Stimulated activated CD4-positive, alpha-beta T cell treated with anti-CD3 and anti-CD28 coated beads, Interleukin-1b, Interleukin-23, amount 100 ng/mL, for 24 hours (primary cell): ENCODE results near the gene SSC4D.
"Not testable (repeated sequence)": the region's sequence is repeated elsewhere in the genome, so short reads cannot be mapped to it uniquely, and the experiment has no call there.

Experiments
- DNase-seq, 4 experiments: peaks; one replicate each; pipeline ENCODE4 v3.0.0-alpha.2; 2020; ENCODE audit warnings: low read depth in 4 of 4, low spot score in 1 of 4

Gene SSC4D

DNA sequence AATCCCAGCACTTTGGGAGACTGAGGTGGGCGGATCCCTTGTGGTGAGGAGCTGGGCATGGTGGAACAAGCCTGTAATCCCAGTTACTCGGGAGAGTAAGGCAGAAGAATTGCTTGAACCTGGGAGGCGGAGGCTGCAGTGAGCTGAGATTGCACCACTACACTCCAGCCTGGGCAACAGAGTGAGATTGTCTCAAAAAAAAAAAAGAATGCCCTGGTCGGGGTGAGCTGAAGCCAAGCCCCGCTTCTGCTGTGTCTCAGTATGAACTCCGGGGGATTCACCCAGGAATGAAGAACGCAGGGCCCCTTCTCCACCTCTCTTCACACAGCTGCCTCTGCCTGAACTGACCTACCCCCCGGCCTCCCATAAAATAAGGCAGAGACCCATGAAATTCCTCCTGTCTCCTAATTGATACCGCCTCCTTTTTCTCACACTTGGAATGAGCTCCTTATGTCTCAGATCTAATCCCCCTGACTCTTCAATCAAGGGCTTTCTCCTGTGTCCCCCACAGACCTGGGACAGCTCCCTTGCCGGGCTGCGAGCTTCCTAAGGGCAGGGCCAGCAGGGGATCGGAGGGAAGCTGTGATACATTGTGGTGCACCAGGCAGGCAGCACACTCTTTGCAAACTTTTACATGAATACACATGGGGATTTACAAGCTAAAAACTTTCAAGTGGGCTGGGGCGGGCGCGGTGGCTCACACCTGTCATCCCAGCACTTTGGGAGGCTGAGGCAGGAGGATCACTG, 14.3 kb upstream of the SSC4D start:
- no peak for DNase-seq

DNA sequence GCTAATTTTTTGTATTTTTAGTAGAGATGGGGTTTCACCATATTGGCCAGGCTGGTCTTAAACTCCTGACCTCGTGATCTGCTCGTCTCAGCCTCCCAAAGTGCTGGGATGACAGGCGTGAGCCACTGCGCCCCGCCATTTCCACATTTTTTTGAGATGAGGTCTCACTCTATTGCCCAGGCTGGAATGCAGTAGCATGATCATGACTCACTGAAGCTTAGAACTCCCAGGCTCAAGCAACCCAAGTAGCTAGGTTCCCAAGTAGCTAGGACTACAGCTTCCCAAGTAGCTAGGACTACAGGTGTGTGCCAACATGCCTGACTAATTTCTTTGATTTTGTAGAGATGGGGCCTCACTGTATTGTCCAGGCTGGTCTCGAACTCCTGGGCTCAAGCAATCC, 11.6 kb upstream of the SSC4D start:
- not testable (repeated sequence) for DNase-seq

DNA sequence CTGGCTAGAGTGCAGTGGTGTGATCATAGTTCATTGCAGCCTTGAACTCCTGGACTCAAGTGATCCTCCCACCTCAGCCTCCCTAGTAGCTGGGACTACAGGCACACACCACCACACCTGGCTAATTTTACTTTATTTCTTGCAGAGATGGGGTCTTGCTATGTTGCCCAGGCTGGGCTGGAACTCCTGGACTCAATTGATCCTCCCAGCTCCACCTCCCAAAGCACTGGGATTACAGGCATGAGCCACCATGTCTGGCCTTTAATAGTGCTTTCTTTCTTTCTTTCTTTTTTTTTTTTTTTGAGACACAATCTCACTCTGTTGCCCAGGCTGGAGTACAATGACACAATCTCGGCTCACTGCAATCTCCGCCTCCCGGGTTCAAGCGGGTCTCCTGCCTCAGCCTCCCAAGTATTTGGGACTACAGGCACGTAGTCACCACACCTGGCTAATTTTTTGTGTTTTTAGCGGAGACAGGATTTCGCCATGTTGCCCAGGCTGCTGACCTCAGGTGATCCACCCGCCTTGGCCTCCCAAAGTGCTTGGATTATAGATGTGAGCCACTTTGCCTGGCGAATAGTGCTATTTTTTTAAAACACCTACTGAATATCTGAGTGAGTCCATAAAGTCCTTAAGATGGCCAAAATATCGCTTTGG, 8.3 kb upstream of the SSC4D start:
- not testable (repeated sequence) for DNase-seq

DNA sequence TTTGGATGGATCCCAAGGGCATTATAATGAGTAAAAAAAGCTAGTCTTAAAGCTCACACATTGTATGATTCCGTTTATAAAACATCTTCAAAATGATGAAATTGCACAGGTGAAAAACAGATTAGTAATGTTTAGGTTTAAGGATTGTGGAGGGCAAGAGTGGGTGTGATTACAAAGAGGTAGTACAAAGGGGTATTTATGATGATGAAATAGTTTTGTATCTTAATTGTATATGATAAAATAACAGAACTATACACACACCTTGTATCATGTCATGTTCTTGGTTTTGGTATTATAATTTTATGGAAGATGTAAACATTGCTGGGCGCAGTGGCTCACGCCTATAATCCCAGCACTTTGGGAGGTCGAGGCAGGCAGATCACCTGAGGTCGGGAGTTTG, 2.8 kb upstream of the SSC4D start:
- no peak for DNase-seq

DNA sequence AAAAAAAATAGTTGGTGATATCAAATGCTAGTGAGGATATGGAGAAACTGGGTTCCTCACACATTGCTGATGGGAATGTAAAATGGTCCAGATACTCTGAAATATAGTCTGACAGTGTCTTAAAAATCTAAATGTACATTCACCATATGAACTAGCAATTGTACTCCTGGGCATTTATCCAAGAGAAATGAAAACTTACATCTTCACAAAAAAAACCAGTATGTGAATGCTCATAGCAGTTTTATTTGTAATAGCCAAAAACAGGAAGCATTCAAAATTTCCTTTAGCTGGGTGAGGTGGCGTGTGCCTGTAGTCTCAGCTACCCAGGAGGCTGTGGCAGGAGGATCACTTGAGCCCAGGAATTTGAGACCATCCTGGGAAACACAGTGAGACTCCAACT, 2.1 kb upstream of the SSC4D start:
- DNase-seq = no peak

DNA sequence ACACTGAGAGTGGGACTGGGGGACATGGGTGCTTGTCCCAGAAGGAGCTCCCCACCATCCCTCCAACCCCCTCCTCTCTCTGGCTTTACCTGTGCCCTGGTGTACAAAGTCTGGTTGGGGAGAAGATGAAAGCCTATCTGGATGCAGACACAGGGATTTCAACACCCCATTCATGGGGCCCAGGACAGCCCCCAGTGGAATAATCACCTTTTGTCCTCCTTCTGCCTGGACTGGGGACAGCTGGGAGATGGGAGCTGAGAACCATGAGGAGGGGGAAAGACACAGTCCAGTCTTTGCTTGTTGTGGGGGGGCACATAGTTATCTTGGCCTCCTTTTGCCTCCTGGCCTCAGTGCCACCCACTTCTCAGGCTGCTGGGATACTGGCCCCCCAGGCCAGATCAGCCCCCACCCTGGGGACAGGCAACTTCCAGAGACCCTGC, 1.4 kb downstream of the SSC4D start:
- DNase-seq = no peak

DNA sequence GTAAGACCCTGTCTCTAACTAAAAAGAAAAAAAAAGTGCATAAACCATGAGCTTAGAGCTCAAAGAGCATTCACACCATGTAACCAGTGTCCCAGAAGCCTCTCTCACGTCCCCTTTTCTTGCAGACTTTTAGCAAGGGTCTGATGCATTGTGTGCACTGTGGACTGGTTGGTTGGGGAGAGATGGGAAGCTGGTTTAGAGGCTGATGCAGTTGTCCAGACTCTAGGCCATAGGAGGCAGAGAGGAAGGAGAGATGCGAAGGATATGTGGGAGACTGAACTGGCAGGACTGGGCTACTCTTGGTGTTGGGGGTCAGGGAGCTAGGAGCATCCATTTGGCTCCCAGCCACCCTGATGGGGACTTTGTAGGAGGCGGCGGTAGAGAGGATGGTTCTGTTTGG, 1.8 kb downstream of the SSC4D start:
- DNase-seq = no peak

DNA sequence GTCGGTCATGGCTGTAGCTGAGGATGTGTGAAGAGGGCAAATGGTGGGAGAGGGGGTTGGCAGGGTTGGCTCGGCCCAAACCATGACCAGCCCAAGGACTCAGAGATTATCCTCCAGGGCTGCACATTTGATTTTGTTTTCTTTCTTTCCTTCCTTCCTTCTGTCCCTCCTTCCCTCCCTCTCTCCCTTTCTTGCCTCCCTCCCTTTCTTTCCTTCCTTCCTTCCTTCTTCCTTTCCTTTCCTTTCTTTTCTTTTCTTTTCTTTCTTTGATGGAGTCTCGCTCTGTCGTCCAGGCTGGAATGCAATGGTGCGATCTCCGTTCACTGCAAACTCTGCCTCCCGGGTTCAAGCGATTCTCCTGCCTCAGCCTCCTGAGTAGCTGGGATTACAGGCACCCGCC, 3.8 kb downstream of the SSC4D start:
- no peak for DNase-seq

DNA sequence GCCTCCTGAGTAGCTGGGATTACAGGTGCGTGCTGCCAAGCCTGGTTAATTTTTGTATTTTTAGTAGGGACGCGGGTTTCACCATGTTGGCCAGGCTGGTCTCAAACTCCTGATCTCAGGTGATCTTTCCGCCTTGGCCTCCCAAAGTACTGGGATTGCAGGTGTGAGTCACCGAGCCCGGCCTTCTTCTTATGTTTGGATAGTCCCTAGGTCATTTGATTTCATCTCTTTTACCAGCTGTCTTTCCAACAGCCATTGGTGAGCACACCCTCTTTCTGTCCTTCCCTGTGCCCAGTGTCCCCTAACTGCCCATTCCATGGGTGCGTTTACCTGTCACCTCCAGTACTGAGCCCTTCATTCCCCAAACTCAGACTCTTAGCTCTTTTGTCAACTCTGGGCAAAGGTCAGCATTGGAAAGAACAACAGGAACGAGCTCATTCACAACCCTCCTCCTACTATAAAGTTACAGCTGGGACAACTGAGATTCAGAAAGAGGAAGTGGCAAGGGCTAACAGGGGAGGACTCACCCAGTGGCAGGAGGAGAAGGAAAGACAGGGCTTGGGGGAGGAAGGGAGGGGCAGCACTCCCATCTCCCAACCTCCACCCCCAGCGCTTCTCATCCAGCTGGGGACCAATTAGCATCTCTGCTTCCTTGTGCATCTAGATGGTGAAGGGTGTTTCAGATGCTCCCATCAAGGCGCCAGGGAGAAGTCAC, 5.6 kb downstream of the SSC4D start:
- DNase-seq = no peak

DNA sequence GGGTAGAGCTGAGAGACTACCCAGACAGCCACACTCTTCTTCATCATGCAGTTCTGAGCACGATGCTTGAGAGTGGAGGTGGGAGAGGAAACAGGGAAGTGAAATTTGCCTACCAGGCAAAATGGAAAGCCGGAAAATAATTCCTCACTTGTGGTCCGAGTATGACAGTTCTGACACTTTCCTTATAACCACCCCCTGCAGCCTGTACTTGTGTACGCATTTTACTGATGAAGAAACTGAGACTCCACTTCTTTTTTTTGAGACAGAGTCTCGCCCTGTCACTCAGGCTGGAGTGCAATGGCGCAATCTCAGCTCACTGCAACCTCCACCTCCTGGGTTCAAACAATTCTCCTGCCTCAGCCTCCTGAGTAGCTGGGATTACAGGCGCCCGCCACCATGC, 6.4 kb downstream of the SSC4D start:
- not testable (repeated sequence) for DNase-seq

DNA sequence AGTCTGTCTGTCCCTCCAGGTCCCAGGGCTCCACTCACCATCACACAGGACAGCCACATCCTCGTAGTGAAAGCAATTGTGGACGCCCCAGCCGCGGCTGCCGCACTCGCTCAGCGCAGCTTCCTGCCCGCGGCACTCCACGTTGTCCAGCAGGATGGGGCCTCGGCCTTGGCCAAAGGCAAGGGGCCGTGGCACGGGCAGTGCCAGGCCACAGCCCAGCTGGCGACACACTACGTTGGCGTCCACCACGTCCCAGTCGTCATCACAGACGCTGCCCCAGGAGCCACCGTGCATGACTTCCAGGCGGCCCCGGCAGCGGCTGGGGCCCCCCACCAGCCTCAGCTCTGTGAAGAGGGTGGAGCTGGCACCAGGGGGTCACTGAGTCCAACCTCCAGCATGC, 9.2 kb downstream of the SSC4D start:
- DNase-seq = no peak

DNA sequence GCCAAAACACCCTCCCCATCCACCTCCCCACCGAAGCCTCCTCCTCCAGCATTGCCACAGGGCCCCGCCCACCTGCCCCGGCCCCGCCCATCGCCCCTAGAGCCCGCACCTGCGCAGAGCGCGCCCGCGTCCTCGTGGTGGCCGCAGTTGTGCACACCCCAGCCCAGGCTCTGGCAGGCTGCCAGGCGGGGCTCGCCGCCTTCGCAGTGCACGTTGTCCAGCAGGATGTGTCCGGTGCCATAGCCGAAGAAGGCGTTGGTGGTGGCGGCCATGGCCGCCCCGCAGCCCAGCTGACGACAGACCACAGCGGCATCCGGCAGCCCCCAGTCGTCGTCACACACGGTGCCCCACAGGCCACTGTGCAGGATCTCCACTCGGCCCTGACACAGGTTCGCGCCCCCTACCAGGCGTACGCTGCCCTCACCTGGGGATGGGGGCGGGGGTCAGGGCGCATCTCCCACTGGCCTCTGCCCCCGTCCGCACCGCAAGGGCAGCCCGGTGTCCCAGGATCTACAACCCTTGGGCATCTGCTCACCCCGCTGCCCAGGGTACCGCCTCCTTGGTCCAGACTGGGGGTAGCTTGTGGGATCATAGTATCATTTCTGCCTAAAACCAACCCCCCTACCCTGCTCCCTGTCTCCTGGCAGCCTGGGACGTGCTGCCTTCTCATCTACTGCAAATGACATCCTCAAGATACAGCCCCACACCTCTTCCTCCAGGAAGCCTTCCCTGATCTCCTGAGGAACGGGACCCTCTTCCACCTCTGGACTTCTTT, 11.9 kb downstream of the SSC4D start:
- DNase-seq = peak; percentile 69 to 84 (median 81)

DNA sequence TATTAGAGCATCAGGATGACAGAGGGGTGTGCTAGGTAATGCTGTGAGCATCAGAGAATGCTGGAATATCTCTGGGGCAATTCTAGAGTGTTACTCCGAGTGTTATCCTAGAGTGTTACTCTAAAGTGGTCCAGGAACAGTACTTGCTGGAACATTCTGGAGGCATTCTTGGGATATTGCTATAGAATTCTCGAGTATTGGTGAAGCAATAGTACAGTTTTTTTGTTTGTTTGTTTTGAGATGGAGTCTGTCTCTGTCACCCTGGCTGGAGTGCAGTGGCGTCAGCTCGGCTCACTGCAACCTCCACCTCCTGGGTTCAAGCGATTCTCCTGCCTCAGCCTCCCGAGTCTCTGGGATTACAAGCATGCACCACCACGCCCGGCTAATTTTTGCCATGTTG, 12.6 kb downstream of the SSC4D start:
- DNase-seq = no peak

DNA sequence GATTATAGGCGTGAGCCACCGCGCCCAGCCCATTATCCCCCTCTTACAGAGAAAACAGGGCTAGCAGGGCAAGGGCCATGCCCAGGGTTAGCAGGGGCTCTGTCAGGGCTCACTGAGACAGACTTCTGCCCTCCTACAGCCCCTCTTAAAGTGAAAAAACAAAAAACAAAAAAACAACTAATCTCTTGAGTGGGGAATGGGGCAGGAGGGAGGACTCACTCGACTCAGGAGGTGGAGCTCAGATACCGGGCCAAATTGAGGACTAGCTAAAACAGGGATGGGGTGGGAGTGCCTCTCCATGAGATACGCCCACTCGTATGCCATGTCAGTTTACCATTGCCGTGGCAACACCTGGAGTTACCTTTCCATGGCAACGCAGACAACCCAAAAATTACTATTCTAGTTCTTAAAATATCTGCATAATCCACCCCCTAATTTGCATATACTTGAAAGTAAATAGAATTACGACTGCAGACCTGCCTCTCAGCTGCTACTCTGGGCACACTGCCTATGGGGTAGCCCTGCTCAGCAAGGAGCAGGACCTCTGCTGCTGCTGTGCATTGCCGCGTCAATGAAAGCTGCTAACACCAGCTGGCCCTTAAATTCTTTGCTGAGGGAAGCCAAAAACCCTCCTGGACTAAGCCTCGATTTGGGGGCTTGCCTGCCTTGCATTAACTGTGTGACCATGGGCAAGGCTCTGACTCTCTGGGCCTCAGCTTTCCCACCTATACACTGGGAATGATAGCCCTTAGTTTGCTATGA, 13.4 kb downstream of the SSC4D start:
- no peak for DNase-seq

DNA sequence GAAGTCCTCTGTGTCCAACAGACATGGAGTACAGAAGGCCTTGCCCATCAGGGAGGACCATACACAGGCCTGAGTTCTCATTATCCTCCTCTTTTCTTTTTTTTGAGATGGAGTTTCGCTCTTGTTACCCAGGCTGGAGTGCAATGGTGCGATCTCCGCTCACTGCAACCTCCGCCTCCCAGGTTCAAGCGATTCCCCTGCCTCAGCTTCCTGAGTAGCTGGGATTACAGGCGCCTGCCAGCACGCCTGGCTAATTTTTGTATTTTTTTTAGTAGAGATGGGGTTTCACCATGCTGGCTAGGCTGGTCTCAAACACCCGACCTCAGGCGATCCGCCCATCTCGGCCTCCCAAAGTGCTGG, 13.9 kb downstream of the SSC4D start:
- not testable (repeated sequence) for DNase-seq

DNA sequence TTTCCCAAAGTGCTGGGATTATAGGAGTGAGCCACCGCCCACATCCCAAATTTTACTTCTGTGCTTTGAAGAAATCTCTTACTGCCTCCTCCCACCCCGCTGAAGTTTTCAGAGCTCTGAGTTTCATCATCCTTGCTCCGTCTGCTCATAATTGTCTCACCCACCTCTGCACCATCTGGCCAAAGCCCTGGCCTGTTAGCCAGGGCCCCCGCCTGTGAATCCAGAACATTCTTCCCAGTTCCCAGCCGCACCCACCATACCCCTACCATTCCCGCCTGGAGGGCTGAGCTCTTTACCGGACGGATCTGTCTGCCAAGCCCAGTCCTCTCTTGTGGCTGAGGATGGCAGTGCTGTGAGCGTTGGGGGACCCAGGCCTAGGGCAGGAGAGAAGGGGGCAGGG, 14.5 kb downstream of the SSC4D start:
- DNase-seq = no peak

DNA sequence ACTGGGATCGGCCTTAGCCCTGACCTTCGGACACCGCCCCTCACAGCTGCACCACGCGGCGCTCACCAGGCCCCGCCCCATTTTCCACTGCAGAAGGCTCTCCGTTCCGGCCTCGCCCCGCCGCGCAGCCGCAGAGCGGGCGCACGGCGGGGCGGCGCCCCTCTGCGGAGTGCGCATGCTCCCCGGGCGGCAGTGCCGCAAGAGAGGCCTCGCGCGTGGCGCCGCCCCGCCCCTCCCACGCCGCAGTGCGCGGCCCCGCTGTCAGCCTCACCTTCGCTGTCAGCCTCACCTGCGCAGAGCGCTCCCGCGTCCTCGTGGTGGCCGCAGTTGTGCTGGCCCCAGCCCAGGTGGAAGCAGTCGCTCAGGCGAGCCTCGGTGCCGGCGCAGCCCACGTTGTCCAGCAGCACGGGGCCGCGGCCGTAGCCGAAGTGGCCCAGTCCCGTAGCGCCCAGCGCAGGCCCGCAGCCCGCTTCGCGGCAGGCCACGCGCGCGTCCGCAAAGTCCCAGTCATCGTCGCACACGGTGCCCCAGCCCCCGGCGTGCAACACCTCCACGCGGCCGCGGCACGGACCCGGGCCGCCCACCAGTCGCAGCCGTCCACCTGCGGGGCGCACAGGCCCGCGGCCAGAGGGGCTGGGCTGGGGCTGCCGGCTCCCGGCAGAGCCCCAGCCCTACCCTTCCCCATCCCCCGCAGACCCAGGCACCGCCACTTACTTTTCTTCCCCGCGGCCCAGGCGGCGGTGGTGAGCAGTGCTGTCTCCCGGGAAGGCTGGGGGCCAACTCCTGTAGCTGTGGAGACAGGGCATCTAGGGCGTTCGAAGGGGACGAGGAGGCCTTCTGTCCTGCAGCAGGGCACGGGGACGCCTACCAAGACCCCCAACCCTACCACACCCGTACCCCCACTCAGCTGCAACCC, 16.1 kb downstream of the SSC4D start:
- DNase-seq = peak; percentile 79 to 91 (median 82)

DNA sequence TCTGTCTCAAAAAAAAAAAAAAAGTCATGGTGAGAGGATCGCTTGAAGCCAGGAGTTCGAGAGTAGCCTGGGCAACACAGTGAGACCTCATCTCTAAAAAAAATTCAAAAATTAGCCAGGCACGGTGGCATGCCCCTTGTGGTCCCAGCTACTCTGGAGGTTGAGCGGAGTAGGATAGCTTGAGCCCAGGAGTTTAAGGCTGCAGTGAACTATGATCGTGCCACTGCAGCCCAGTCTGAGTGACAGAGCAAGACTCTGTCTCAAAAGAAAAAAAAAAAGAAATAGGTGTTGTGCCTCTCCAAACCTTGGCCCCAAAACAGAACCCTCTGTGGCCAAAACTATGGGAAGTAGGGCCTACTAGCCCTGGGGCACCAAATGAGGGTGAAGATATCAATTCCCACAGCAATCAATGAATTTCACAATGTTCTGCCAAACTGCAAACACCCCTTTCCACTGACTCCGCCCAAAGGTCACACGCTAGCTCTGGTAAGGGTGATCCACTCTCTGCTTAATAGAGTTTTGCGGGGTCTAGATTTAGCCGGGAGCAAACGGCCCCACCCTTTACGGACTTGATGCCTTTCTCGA, 16.9 kb downstream of the SSC4D start:
- no peak for DNase-seq

DNA sequence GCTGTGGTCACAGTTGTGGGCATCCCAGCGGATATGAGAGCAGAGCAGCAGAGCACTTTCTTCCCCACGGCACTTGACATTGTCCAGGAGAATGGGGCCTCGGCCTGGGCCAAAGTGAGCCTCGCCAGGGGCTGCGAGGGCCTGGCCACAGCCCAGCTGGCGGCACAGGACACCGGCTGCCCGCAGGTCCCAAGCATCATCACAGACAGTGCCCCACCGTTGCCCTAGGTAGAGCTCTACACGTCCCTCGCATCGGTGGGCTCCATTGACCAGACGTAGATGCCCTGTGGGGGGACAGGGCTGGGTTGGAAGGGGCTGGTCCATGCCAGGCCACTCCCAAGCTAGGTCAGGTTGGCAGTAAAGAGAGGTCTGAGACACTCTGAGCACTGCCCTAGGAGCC, 19.4 kb downstream of the SSC4D start:
- no peak for DNase-seq
